CD4-positive, alpha-beta T cell (primary cell): ENCODE measurements around the gene RNF144A. TPM values are rescaled to one million over a fixed set of nuclear protein-coding genes. Genes with fewer than 3 reads are reported as not detected.

Source experiments
- ATAC-seq: fragments of 200-7000 bp; cut with Tn5 transposase; one replicate; pipeline ENCODE4 v1.10.0; 2022; ENCODE audit warnings: mild to moderate bottlenecking; ENCODE audit not compliant: poor library complexity
- CTCF ChIA-PET: fragments of 350-600 bp; sonication (Branson Sonifier 250); formaldehyde crosslinking; loops from one replicate; lab custom pipeline; 2021; ENCODE audit warnings: antibody characterized with exemption, inconsistent platforms; lab: Charles Lee
- POLR2A ChIA-PET: fragments of 350-600 bp; sonication (Branson Sonifier 250); formaldehyde crosslinking; loops from one replicate; lab custom pipeline; 2021; ENCODE audit warnings: antibody characterized with exemption, inconsistent platforms; lab: Charles Lee
- DNase-seq, 14 experiments: peaks; one replicate each; pipeline ENCODE4 v3.0.0-alpha.2; 2013 to 2020; ENCODE audit warnings: mixed read lengths in 2 of 14
- H3K27ac ChIP-seq, 2 donors: one replicate each; pipeline versions ENCODE4 v1.5.1 to v1.7.0; 2013; ENCODE audit warnings: low read length in 2 of 2, low read depth in 1 of 2, mild to moderate bottlenecking in 1 of 2
- H3K27me3 ChIP-seq, 2 experiments: 1 replicate in 1 of 2; 2 replicates in 1 of 2; pipeline versions ENCODE4 v1.6.1 to v1.7.0; 2013; ENCODE audit warnings: low read length in 2 of 2, control low read depth in 1 of 2, mild to moderate bottlenecking in 1 of 2, moderate library complexity in 1 of 2; ENCODE audit not compliant: insufficient read depth in 2 of 2, control insufficient read depth in 1 of 2
- H3K36me3 ChIP-seq: one replicate; pipeline ENCODE4 v1.6.1; 2013; ENCODE audit warnings: low read length, control low read depth; ENCODE audit not compliant: insufficient read depth
- H3K4me1 ChIP-seq: one replicate; pipeline ENCODE4 v1.6.1; 2013; ENCODE audit warnings: low read length, control low read depth; ENCODE audit not compliant: insufficient read depth
- H3K4me3 ChIP-seq: one replicate; pipeline ENCODE4 v1.5.1; 2013; ENCODE audit warnings: mild to moderate bottlenecking, low read length, moderate library complexity
- H3K9me3 ChIP-seq, 2 experiments: 1 replicate in 1 of 2; 2 replicates in 1 of 2; pipeline versions ENCODE4 v1.6.1 to v1.7.0; 2013; ENCODE audit warnings: low read length in 2 of 2, mild to moderate bottlenecking in 2 of 2, control low read depth in 1 of 2, moderate library complexity in 1 of 2; ENCODE audit not compliant: control insufficient read depth in 1 of 2, insufficient read depth in 1 of 2
- H3K27ac Mint-ChIP-seq: one replicate; pipeline ENCODE4 v1.8.0; 2020; ENCODE audit warnings: mixed read lengths
- H3K27me3 Mint-ChIP-seq: one replicate; pipeline ENCODE4 v1.8.0; 2021; ENCODE audit warnings: mixed read lengths
- H3K36me3 Mint-ChIP-seq: one replicate; pipeline ENCODE4 v1.8.0; 2021; ENCODE audit warnings: low read depth, mixed read lengths
- H3K4me1 Mint-ChIP-seq: one replicate; pipeline ENCODE4 v1.8.0; 2021; ENCODE audit warnings: low read depth, mixed read lengths
- H3K4me3 Mint-ChIP-seq: one replicate; pipeline ENCODE4 v1.8.0; 2020; ENCODE audit warnings: mild to moderate bottlenecking, mixed read lengths
- H3K9me3 Mint-ChIP-seq: one replicate; pipeline ENCODE4 v1.8.0; 2020; ENCODE audit warnings: mixed read lengths
- intact Hi-C, 2 experiments: fragments of 100-400 bp; cut with DNase I in 1 of 2; cut with micrococcal nuclease in 1 of 2; formaldehyde crosslinking; loops; one replicate each; pipeline versions ENCODE4 v1.15.1 to v1.9.0; 2023 to 2025; cut with DNase I, micrococcal nuclease
- total RNA-seq, 174 experiments: library from RNA in 2 of 174; stranded (reverse) in 2 of 174; gene quantifications; one replicate each; pipeline ENCODE4 v1.2.3 and lab custom pipeline; 2021 to 2026
- TF ChIP-seq, protein P1 (sequence below): fragments of 200-600 bp; IDR thresholded peaks from one replicate; pipeline ENCODE4 v1.8.0; 2022; ENCODE audit warnings: antibody characterized with exemption, mild to moderate bottlenecking

Gene RNF144A
- total RNA-seq, 2 experiments from 2014 or later = 39.0 to 40.1 TPM

DNA sequence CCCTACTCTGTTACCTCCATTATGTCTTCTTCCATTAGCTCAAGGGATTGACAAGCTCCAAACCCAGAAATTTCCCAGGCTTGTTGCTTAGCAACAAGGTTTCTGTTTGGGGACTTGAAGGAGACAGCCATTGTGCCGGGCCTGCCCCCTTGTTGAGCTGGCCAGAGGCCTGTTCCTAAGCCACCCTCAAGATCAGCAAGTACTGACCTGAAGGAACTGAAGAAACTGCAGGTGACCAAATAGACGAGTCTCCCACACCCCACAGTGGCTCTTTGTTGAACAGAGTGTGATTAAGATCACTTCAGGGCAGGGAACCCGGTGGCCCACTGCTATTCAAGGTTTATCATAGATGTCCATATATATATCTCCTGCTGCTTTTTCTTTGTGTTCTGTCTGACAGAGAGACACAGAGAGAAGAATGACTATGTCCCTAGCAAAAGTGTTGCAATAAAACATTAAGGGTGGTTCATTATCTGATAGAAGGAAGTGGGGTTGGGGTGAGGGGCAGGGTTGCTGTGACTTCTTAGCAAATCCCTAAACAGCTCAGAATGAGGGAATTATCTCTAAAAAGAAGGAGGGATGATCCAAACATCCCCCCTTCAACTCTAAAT is 69.2 kb downstream of the RNF144A start:
- Mint-ChIP-seq H3K4me3 (no peak overlapping the region), H3K9me3 (no peaks in the 10 kb centered on the region), H3K36me3 (peaks cover 76% of the 10 kb centered on the region), H3K27me3 (no peaks in the 10 kb centered on the region), H3K4me1 (peaks cover 57% of the 10 kb centered on the region), H3K27ac (peak overlapping the region; percentile 62)
- peaks cover 6% of the 10 kb centered on the region for H3K36me3 ChIP-seq
- CTCF ChIA-PET = no interaction called here
- ATAC-seq (no peak), DNase-seq (no peak)
- H3K27me3 ChIP-seq = no peaks in the 10 kb centered on the region
- H3K9me3 ChIP-seq = no peaks in the 10 kb centered on the region
- TF ChIP-seq, protein P1, sequence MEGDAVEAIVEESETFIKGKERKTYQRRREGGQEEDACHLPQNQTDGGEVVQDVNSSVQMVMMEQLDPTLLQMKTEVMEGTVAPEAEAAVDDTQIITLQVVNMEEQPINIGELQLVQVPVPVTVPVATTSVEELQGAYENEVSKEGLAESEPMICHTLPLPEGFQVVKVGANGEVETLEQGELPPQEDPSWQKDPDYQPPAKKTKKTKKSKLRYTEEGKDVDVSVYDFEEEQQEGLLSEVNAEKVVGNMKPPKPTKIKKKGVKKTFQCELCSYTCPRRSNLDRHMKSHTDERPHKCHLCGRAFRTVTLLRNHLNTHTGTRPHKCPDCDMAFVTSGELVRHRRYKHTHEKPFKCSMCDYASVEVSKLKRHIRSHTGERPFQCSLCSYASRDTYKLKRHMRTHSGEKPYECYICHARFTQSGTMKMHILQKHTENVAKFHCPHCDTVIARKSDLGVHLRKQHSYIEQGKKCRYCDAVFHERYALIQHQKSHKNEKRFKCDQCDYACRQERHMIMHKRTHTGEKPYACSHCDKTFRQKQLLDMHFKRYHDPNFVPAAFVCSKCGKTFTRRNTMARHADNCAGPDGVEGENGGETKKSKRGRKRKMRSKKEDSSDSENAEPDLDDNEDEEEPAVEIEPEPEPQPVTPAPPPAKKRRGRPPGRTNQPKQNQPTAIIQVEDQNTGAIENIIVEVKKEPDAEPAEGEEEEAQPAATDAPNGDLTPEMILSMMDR = no peak
- no peak overlapping the region for H3K4me3 ChIP-seq
- H3K27ac ChIP-seq = no peak overlapping the region
- POLR2A ChIA-PET = no interaction called here
- intact Hi-C loops = no loop called here
- peaks cover 6% of the 10 kb centered on the region for H3K4me1 ChIP-seq

GRCh38 chr2:6986912-6987361 is 69.7 kb downstream of the RNF144A start:
- TF ChIP-seq, protein P1 = no peak
- H3K27ac ChIP-seq = no peak overlapping the region
- ChIA-PET CTCF (no interaction called here), POLR2A (no interaction called here)
- no peaks in the 10 kb centered on the region for H3K27me3 Mint-ChIP-seq
- no peaks in the 10 kb centered on the region for H3K9me3 Mint-ChIP-seq
- H3K4me3 ChIP-seq = no peak overlapping the region
- H3K4me1 ChIP-seq = peaks cover 6% of the 10 kb centered on the region
- intact Hi-C loops = no loop called here
- H3K27ac Mint-ChIP-seq = peak overlapping the region; percentile 62
- no peak for ATAC-seq
- no peaks in the 10 kb centered on the region for H3K9me3 ChIP-seq
- H3K36me3 ChIP-seq = peaks cover 6% of the 10 kb centered on the region
- DNase-seq = no peak
- H3K36me3 Mint-ChIP-seq = peaks cover 76% of the 10 kb centered on the region
- H3K4me3 Mint-ChIP-seq = no peak overlapping the region
- H3K27me3 ChIP-seq = no peaks in the 10 kb centered on the region
- peaks cover 52% of the 10 kb centered on the region for H3K4me1 Mint-ChIP-seq

DNA sequence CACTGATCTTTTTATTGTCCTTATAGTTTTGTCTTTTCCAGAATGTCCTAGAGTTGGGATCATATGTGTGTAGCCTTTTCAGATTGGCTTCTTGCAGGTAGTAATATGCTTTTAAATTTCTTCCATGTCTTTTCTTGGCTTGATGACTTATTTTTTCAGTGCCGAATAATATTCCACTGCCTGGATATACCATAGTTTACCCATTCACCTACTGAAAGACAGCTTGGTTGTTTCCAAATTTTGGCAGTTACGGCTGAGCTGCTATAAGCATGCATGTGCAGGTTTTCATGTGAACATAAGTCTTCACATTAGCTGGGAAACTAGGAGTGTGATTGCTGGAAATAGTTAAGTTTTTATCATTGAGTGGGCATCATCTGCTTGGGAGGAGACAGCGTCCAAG is 73.7 kb downstream of the RNF144A start:
- POLR2A ChIA-PET = no interaction called here
- H3K9me3 Mint-ChIP-seq = no peaks in the 10 kb centered on the region
- no peak for ATAC-seq

More for the DNA sequence above, 73.7 kb downstream of the RNF144A start:
- H3K4me3 ChIP-seq = no peak overlapping the region
- H3K9me3 ChIP-seq = no peaks in the 10 kb centered on the region
- no peak overlapping the region for H3K27ac ChIP-seq
- peaks cover 79% of the 10 kb centered on the region for H3K36me3 Mint-ChIP-seq
- H3K27ac Mint-ChIP-seq = no peak overlapping the region
- H3K27me3 ChIP-seq = no peaks in the 10 kb centered on the region
- peaks cover 6% of the 10 kb centered on the region for H3K4me1 ChIP-seq
- intact Hi-C loops = no loop called here
- peaks cover 35% of the 10 kb centered on the region for H3K4me1 Mint-ChIP-seq
- H3K27me3 Mint-ChIP-seq = no peaks in the 10 kb centered on the region
- H3K36me3 ChIP-seq = peaks cover 10% of the 10 kb centered on the region
- TF ChIP-seq, protein P1 = no peak
- no peak for DNase-seq
- no peak overlapping the region for H3K4me3 Mint-ChIP-seq
- CTCF ChIA-PET = no interaction called here
